Spleen (tissue), 13 donors: ENCODE results near the gene MYL2. TPM values are rescaled to one million over a fixed set of nuclear protein-coding genes. Genes with fewer than 3 reads are reported as not detected.

ENCODE experiments used
- DNase-seq: peaks from one replicate; pipeline ENCODE4 v3.0.0-alpha.2; 2020
- H3K27ac ChIP-seq, 8 donors: fragments of 200-600 bp; sonication (generic) in 7 of 8; 1 replicate in 4 of 8; 2 replicates in 4 of 8; pipeline versions ENCODE4 v1.5.0 to v1.8.0; 2016 to 2021; ENCODE audit warnings: inconsistent platforms in 4 of 8, mild to moderate bottlenecking in 4 of 8, moderate library complexity in 1 of 8
- H3K27me3 ChIP-seq, 7 donors: fragments of 200-600 bp; sonication (generic) in 6 of 7; replicated peaks in 1 of 7; 1 replicate in 4 of 7; 2 replicates in 3 of 7; pipeline versions ENCODE4 v1.5.0 to v1.8.0; 2016 to 2021; ENCODE audit warnings: inconsistent platforms in 3 of 7, mild to moderate bottlenecking in 1 of 7
- H3K36me3 ChIP-seq, 6 donors: fragments of 200-600 bp; sonication (generic) in 5 of 6; 1 replicate in 4 of 6; 2 replicates in 2 of 6; pipeline versions ENCODE4 v1.5.0 to v1.8.0; 2016 to 2021; ENCODE audit warnings: inconsistent platforms in 2 of 6
- H3K4me1 ChIP-seq, 6 donors: fragments of 200-600 bp; sonication (generic) in 5 of 6; 1 replicate in 3 of 6; 2 replicates in 3 of 6; pipeline versions ENCODE4 v1.5.0 to v1.8.0; 2016 to 2021; ENCODE audit warnings: inconsistent platforms in 3 of 6
- H3K4me3 ChIP-seq, 8 donors: fragments of 200-600 bp; sonication (generic) in 7 of 8; 1 replicate in 4 of 8; 2 replicates in 4 of 8; pipeline versions ENCODE4 v1.5.0 to v1.8.0; 2016 to 2021; ENCODE audit warnings: inconsistent platforms in 4 of 8, mild to moderate bottlenecking in 4 of 8, moderate library complexity in 2 of 8
- H3K9me3 ChIP-seq, 8 donors: fragments of 200-600 bp; sonication (generic) in 7 of 8; 1 replicate in 4 of 8; 2 replicates in 4 of 8; pipeline versions ENCODE4 v1.5.0 to v1.8.0; 2016 to 2021; ENCODE audit warnings: inconsistent platforms in 4 of 8
- CTCF ChIP-seq, 11 experiments: fragments of 200-600 bp in 7 of 11; fragments of 450-650 bp in 4 of 11; sonication (generic) in 4 of 11; IDR thresholded peaks in 8 of 11; conservative IDR thresholded peaks in 3 of 11; 1 replicate in 7 of 11; 2 replicates in 4 of 11; pipeline versions ENCODE4 v1.4.0 to v1.8.0; 2016 to 2021; ENCODE audit warnings: antibody characterized with exemption in 11 of 11, inconsistent platforms in 4 of 11, mild to moderate bottlenecking in 1 of 11
- POLR2A ChIP-seq, 3 donors: fragments of 450-650 bp; IDR thresholded peaks; one replicate each; pipeline ENCODE4 v1.5.1; 2017; ENCODE audit warnings: antibody characterized with exemption in 3 of 3, mild to moderate bottlenecking in 1 of 3
- POLR2AphosphoS5 ChIP-seq, 3 donors: sonication (generic); formaldehyde crosslinking; IDR thresholded peaks; one replicate each; pipeline ENCODE4 v1.5.1; 2017; ENCODE audit warnings: antibody characterized with exemption in 3 of 3
- WGBS, 5 donors: extraction: QIAGEN DNeasy Blood & Tissue Kit in 3 of 5; methylation state at CpG; one replicate each; pipeline versions ENCODE4 v1.1.5 to v1.1.7; 2013 to 2018; 5-methylcytosine and 5-hydroxymethylcytosine counted together
- intact Hi-C: fragments of 100-400 bp; cut with DNase I; formaldehyde crosslinking; loops from one replicate; pipeline ENCODE4 v1.15.0; 2023; ENCODE audit warnings: low total_unique reads
- long read RNA-seq, 2 donors: transcript quantifications; one replicate each; lab custom pipeline, GENCODE V29; 2026
- polyA plus RNA-seq, 3 donors: library from polyadenylated mRNA; stranded (reverse); fragments of 200-250 nt; gene quantifications; one replicate each; pipeline ENCODE4 v1.2.1, GENCODE V29; 2013
- total RNA-seq, 7 donors: library from RNA; depleted of rRNA in 3 of 7; stranded (reverse); fragments of >200 nt in 3 of 7; fragmentation: NEBNext Ultra II Directional in 4 of 7; extraction: Animal tissue kit (Norgen Biotek cat#: 25700) in 4 of 7; gene quantifications; one replicate each; pipeline versions ENCODE4 v1.1.0 to v1.2.1, GENCODE V29; 2016 to 2021
- donor health status: healthy with polysubstance abuse.
- donor health status: DM: no; HTN: no; CAD: no; lungs with moderate emphysema.
- donor health status: DM: no; HTN: no; CAD: no.
- donor health status: Bipolar disorder and iron deficiency.
- donor health status: healthy.
- donor health status: DM: no; HTN: no; CAD: no.
- donor health status: DM: yes; HTN: yes; CAD: no.

Gene MYL2
- total RNA-seq (not detected), polyA plus RNA-seq (1 to 10 TPM; 1.2 to 8.5 (median 1.3) TPM)
- long read RNA-seq, donor 1 = 0 reads
- long read RNA-seq, donor 2 = 0 reads

- H3K27ac ChIP-seq = no peak within 1 kb of the TSS
- DNase-seq = no peak
These were observed at the start of gene MYL2 for GRCh38 chr12:110920324-110920910. TSS of gene MYL2 (minus strand) at chr12:110920579. CDS start at chr12:110920529, 50 bp downstream.

GRCh38 chr12:110966081-110966760 is 45.8 kb upstream of the MYL2 start:
- Histone ChIP-seq H3K4me3 (no peak overlapping the region), H3K36me3 (no peaks in the 10 kb centered on the region), H3K27ac (no peak overlapping the region), H3K27me3 (peaks cover 0 to 44% (median 0%) of the 10 kb centered on the region in 7 donors), H3K9me3 (peaks cover 0 to 6% (median 1%) of the 10 kb centered on the region in 8 donors), H3K4me1 (no peaks in the 10 kb centered on the region)
- WGBS, 5 donors = 86 to 91% (median 89%) methylated on average over 23 of the region's 23 CpGs
- no peak for DNase-seq
- intact Hi-C loops = no loop called here
- no peak for TF ChIP-seq POLR2AphosphoS5 (IDR thresholded peaks at IDR 0.05)
- no peak for TF ChIP-seq CTCF (IDR thresholded peaks at IDR 0.05 in 8 of 11, conservative IDR thresholded peaks at IDR 0.05 in 3 of 11)
- no peak for TF ChIP-seq POLR2A (IDR thresholded peaks at IDR 0.05)

More at GRCh38 chr12:110920324-110920910, at the start of gene MYL2:
- no peak for TF ChIP-seq POLR2AphosphoS5 (IDR thresholded peaks at IDR 0.05)
- no peak for TF ChIP-seq POLR2A (IDR thresholded peaks at IDR 0.05)
- TF ChIP-seq CTCF (IDR thresholded peaks at IDR 0.05 in 8 of 11, conservative IDR thresholded peaks at IDR 0.05 in 3 of 11) = no peak
- Histone ChIP-seq H3K9me3 (no peaks in the 10 kb centered on the region), H3K4me1 (no peaks in the 10 kb centered on the region), H3K4me3 (no peak within 1 kb of the TSS), H3K27me3 (peaks cover 0 to 16% (median 0%) of the 10 kb centered on the region in 7 donors), H3K36me3 (no peaks in the 10 kb centered on the region)
- 69 to 74% (median 71%) methylated on average over 22 of the region's 22 CpGs for WGBS, 5 donors
- intact Hi-C loops = no loop called here

- intact Hi-C loops = no loop called here
- no peak overlapping the region for H3K27ac ChIP-seq
- no peaks in the 10 kb centered on the region for H3K36me3 ChIP-seq
- peaks cover 0 to 50% (median 0%) of the 10 kb centered on the region in 7 donors for H3K27me3 ChIP-seq
- no peak for DNase-seq
- WGBS, 5 donors = 66 to 73% (median 68%) methylated on average over 12 of the region's 12 CpGs
- no peaks in the 10 kb centered on the region for H3K4me1 ChIP-seq
- TF ChIP-seq CTCF (IDR thresholded peaks at IDR 0.05 in 8 of 11, conservative IDR thresholded peaks at IDR 0.05 in 3 of 11) (no peak), POLR2A (IDR thresholded peaks at IDR 0.05) (no peak), POLR2AphosphoS5 (IDR thresholded peaks at IDR 0.05) (no peak)
- H3K4me3 ChIP-seq = no peak overlapping the region
- H3K9me3 ChIP-seq = peaks cover 0 to 5% (median 0%) of the 10 kb centered on the region in 8 donors
These were observed 45.2 kb upstream of the MYL2 start for GRCh38 chr12:110965574-110965973.

- TF ChIP-seq POLR2A (IDR thresholded peaks at IDR 0.05) (no peak), POLR2AphosphoS5 (IDR thresholded peaks at IDR 0.05) (no peak), CTCF (IDR thresholded peaks at IDR 0.05 in 8 of 11, conservative IDR thresholded peaks at IDR 0.05 in 3 of 11) (no peak)
- no peak for DNase-seq
- intact Hi-C loops = no loop called here
- peaks cover 0 to 10% (median 0%) of the 10 kb centered on the region in 8 donors for H3K9me3 ChIP-seq
- no peak overlapping the region for H3K4me3 ChIP-seq
- peaks cover 0 to 46% (median 0%) of the 10 kb centered on the region in 7 donors for H3K27me3 ChIP-seq
- H3K36me3 ChIP-seq = no peaks in the 10 kb centered on the region
- H3K4me1 ChIP-seq = no peaks in the 10 kb centered on the region
- no peak overlapping the region for H3K27ac ChIP-seq
- WGBS, 5 donors = 82 to 92% (median 88%) methylated on average over 2 of the region's 2 CpGs
These were observed 40.4 kb upstream of the MYL2 start for GRCh38 chr12:110960795-110961194.
